ENCODE data around the gene C16orf92.
"Not testable (repeated sequence)": the region's sequence is repeated elsewhere in the genome, so short reads cannot be mapped to it uniquely, and the experiment has no call there.

C16orf92 gene

GRCh38 chr16:30011714-30012504 lies 11.1 kb upstream of the C16orf92 start:
- H2AFZ ChIP-seq (ENCODE audit: low read length), result no peak overlapping the region
- H3K27ac ChIP-seq (ENCODE audit: low read depth, low read length, poor library complexity, severe bottlenecking), result no peak overlapping the region
- no peak overlapping the region for H3K4me3 ChIP-seq (ENCODE audit: low read depth, low read length, poor library complexity, severe bottlenecking)

GRCh38 chr16:30012598-30012997 lies 10.4 kb upstream of the C16orf92 start:
- H3K9me3 ChIP-seq (ENCODE audit: low read length); H3K36me3 ChIP-seq (ENCODE audit: insufficient read depth, low read length); H3K9ac ChIP-seq (ENCODE audit: low read length); H3K27me3 ChIP-seq (ENCODE audit: insufficient read depth, low read length); H3K4me2 ChIP-seq (ENCODE audit: low read length); H3K27ac ChIP-seq (ENCODE audit: low read depth, low read length, poor library complexity, severe bottlenecking); H3F3A ChIP-seq (ENCODE audit: insufficient read depth, low read length); H3K4me1 ChIP-seq (ENCODE audit: insufficient read depth, low read length, severe bottlenecking); H3K4me3 ChIP-seq (ENCODE audit: low read depth, low read length, poor library complexity, severe bottlenecking); H2AFZ ChIP-seq (ENCODE audit: low read length); H3K9me2 ChIP-seq (ENCODE audit: low read depth, low read length); H3K79me2 ChIP-seq (ENCODE audit: insufficient read depth, low read length); H4K20me1 ChIP-seq (ENCODE audit: insufficient read depth, low read length): not testable (repeated sequence)

More at GRCh38 chr16:30011714-30012504, 11.1 kb upstream of the C16orf92 start:
- Histone ChIP-seq H3F3A (ENCODE audit: insufficient read depth, low read length) (no peaks in the 10 kb centered on the region), H3K4me1 (ENCODE audit: insufficient read depth, low read length, severe bottlenecking) (no peaks in the 10 kb centered on the region), H3K36me3 (ENCODE audit: insufficient read depth, low read length) (no peaks in the 10 kb centered on the region), H3K9me2 (ENCODE audit: low read depth, low read length) (no peaks in the 10 kb centered on the region), H3K4me2 (ENCODE audit: low read length) (no peak overlapping the region), H3K27me3 (ENCODE audit: insufficient read depth, low read length) (peaks cover 4% of the 10 kb centered on the region), H4K20me1 (ENCODE audit: insufficient read depth, low read length) (no peaks in the 10 kb centered on the region), H3K9me3 (ENCODE audit: low read length) (no peaks in the 10 kb centered on the region), H3K79me2 (ENCODE audit: insufficient read depth, low read length) (no peaks in the 10 kb centered on the region), H3K9ac (ENCODE audit: low read length) (no peak overlapping the region)
- no peak for TF ChIP-seq CTCF (IDR thresholded peaks at IDR 0.05; ENCODE audit: low read length)
- TF ChIP-seq EZH2 (IDR thresholded peaks at IDR 0.05; ENCODE audit: borderline replicate concordance, low read length), result no peak

GRCh38 chr16:30015450-30015849 lies 7.5 kb upstream of the C16orf92 start:
- not testable (repeated sequence) for H3K4me2 ChIP-seq (ENCODE audit: low read length); H3K9ac ChIP-seq (ENCODE audit: low read length); H3K9me3 ChIP-seq (ENCODE audit: low read length); H3F3A ChIP-seq (ENCODE audit: insufficient read depth, low read length); H3K79me2 ChIP-seq (ENCODE audit: insufficient read depth, low read length); H4K20me1 ChIP-seq (ENCODE audit: insufficient read depth, low read length); H3K27ac ChIP-seq (ENCODE audit: low read depth, low read length, poor library complexity, severe bottlenecking); H3K4me3 ChIP-seq (ENCODE audit: low read depth, low read length, poor library complexity, severe bottlenecking); H3K27me3 ChIP-seq (ENCODE audit: insufficient read depth, low read length); H2AFZ ChIP-seq (ENCODE audit: low read length); H3K9me2 ChIP-seq (ENCODE audit: low read depth, low read length); H3K4me1 ChIP-seq (ENCODE audit: insufficient read depth, low read length, severe bottlenecking); H3K36me3 ChIP-seq (ENCODE audit: insufficient read depth, low read length)

GRCh38 chr16:30016555-30017276 lies 6.3 kb upstream of the C16orf92 start:
- Histone ChIP-seq H3K36me3 (ENCODE audit: insufficient read depth, low read length) (no peaks in the 10 kb centered on the region), H4K20me1 (ENCODE audit: insufficient read depth, low read length) (no peaks in the 10 kb centered on the region), H2AFZ (ENCODE audit: low read length) (no peak overlapping the region), H3K79me2 (ENCODE audit: insufficient read depth, low read length) (no peaks in the 10 kb centered on the region), H3K4me2 (ENCODE audit: low read length) (no peak overlapping the region), H3K9me2 (ENCODE audit: low read depth, low read length) (no peaks in the 10 kb centered on the region), H3K27ac (ENCODE audit: low read depth, low read length, poor library complexity, severe bottlenecking) (no peak overlapping the region), H3K9me3 (ENCODE audit: low read length) (no peaks in the 10 kb centered on the region), H3K4me1 (ENCODE audit: insufficient read depth, low read length, severe bottlenecking) (peaks cover 5% of the 10 kb centered on the region), H3K4me3 (ENCODE audit: low read depth, low read length, poor library complexity, severe bottlenecking) (no peak overlapping the region), H3K9ac (ENCODE audit: low read length) (no peak overlapping the region), H3F3A (ENCODE audit: insufficient read depth, low read length) (no peaks in the 10 kb centered on the region), H3K27me3 (ENCODE audit: insufficient read depth, low read length) (no peaks in the 10 kb centered on the region)
- TF ChIP-seq CTCF (IDR thresholded peaks at IDR 0.05; ENCODE audit: low read length) (no peak), EZH2 (IDR thresholded peaks at IDR 0.05; ENCODE audit: borderline replicate concordance, low read length) (no peak)
